GM18909 (cell line): ENCODE measurements around the gene MAML2.
A peak's percentile ranks its signal among the peaks of the same experiment; 100 is the strongest.

ENCODE experiments used
- ATAC-seq: cut with Tn5 transposase; IDR thresholded peaks from one replicate; pipeline ENCODE4 v1.9.1; 2021; ENCODE audit warnings: mild to moderate bottlenecking; ENCODE audit not compliant: unreplicated experiment, poor library complexity

The MAML2 gene

GRCh38 chr11:96256215-96257011 lies 86.6 kb downstream of the MAML2 start:
- no peak for ATAC-seq

- no peak for ATAC-seq
Measured at GRCh38 chr11:96254854-96255253, 88.1 kb downstream of the MAML2 start.

DNA sequence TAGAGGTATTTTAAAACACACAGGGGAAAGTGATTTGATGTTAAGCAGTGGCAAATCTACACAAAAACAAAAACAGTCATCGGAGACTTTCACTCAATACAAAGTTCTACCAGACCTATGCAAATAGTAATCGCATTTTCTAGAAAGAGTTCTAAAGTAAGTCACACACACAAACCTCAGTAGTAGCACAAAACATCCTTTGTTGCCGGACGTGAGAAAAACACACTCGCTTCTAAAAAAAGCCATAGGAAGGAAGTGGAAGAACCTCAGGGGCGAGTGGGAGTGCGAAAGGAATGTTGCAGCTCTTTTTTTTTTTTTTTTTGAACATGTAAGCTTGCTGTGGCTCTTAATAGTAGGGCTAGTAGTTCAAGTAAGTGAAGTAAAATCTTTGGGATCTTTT lies 88.9 kb downstream of the MAML2 start:
- ATAC-seq = peak; percentile 40

GRCh38 chr11:96246718-96247552 lies 96.1 kb downstream of the MAML2 start:
- no peak for ATAC-seq

- ATAC-seq = peak; percentile 94
Measured at GRCh38 chr11:96242971-96243647, 99.9 kb downstream of the MAML2 start.

DNA sequence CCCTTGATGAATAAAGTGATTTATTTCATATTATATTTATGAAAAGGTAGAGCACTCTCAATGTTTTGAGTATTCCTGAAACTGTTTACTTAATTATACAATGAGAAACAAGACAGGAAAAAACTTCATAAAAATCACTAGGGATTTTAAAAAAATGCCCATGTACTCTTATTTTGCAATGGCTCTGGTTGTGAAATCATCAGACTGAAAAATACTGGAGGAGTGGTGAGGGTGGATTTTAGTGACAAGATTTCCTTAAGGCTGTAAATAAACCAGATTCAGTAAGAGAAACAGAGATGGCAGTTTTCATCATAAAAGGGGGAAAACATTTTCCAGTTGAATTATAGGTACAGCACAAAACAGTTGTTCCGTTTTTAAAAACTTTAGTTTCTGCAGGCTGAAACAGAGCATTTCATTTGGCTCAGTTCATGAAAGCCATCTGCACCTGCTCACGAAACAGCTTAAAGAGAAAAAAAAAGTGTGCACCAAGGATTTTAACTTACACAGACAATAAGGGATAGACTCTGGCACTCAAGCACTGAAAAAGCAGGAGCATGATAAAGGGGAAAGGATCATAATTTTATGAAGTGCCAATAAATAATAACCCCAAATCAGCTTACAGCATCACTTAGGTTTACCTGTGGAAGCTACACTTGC lies 100.7 kb downstream of the MAML2 start:
- no peak for ATAC-seq

GRCh38 chr11:96241331-96241841 lies 101.6 kb downstream of the MAML2 start:
- no peak for ATAC-seq

- no peak for ATAC-seq
Measured at GRCh38 chr11:96238563-96239135, 104.3 kb downstream of the MAML2 start.

DNA sequence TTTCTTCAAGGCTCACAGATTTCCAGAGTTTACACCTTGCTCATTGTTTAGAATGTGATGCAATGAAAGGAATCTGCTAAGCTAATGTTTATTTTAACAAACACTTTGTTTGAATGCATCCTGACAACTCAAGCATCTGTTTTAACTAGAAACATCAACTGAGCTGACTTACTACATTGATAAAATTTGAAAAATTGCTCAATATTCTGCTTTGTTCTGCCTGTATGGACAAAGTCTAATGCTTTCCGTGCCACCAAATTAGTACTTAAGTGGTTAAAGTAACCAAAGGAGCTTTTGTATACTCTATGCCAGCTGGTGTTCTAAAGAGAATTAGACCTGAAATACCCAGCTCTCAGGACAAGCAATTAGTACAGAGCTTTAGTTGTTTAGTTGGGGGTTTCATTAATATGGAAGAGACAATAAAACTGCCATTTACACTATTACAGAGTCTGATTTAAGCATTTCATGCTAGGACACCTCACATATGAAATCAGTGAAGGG lies 105.2 kb downstream of the MAML2 start:
- ATAC-seq = no peak

DNA sequence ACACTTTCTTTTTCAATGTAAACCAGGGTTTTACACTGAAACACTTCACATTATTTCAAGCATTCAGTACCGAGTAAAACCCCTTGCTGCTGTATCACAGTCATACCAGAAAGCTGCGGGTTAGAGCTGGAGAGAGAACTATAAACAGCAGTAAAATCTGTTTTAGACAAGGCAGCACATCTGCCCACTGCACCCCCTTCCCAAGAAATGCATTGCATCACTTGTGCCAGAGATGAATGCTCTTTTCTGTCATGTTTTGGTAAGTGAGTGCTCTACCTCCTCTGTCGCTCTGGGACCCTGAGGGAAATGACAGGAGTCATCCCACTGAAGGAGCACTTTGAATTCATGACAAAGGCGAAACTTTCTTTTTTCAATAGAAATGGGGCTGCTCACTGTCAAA lies 107.2 kb downstream of the MAML2 start:
- ATAC-seq = peak; percentile 89

- ATAC-seq = no peak
Measured at GRCh38 chr11:96234866-96235441, 108.0 kb downstream of the MAML2 start.

- ATAC-seq = no peak
Measured at GRCh38 chr11:96232132-96232531, 110.9 kb downstream of the MAML2 start.

GRCh38 chr11:96230686-96231085 lies 112.3 kb downstream of the MAML2 start:
- no peak for ATAC-seq

DNA sequence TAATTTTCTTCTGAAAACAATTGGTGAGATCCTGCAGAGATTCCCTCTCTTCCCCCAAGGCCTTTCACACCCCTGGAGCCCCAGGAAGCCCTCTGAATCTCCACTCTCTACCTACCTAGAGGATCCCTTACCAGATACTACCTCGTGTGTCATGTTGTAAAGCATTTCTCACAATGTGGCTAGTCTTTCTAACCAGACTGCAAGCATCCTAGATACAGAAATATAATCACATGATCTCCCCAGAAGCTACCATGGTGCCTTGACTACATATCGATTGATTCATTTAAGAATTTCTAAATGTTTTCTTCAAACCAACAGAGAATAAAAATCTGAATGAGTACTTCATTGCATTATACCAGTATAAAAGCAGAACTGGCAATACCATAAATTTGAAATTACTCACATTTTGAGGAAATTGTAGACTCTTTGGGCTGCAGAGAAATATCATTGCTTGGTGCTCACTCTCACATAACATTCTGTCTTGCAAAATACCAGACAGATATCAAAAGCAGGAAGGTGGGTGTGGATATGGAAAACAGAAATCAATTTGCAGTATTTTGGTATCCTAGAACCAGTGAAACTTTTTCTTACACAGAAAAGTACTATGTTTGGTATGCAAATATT lies 113.5 kb downstream of the MAML2 start:
- ATAC-seq = no peak

- ATAC-seq = no peak
Measured at GRCh38 chr11:96228910-96229309, 114.1 kb downstream of the MAML2 start.

DNA sequence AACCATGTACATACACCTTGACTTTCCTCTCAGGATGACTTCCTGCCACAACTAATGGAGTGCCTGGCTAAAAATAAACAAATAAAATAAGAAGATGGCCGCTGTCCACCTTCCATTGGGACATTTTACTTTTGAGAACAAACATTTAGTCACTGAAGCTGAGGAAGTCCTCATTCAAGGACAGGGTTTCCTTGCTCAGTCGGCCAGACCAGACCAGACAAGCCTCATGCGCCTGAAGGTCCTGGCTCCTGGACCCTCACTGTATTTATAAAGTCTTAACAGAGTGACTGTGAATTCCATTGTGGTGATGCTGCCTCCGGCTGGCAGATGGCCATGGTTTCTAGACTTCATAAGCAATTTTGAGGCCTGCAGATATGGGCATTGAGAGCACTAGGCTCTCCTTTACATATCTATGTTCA lies 114.5 kb downstream of the MAML2 start:
- no peak for ATAC-seq

- ATAC-seq = no peak
Measured at GRCh38 chr11:96227244-96227643, 115.8 kb downstream of the MAML2 start.

DNA sequence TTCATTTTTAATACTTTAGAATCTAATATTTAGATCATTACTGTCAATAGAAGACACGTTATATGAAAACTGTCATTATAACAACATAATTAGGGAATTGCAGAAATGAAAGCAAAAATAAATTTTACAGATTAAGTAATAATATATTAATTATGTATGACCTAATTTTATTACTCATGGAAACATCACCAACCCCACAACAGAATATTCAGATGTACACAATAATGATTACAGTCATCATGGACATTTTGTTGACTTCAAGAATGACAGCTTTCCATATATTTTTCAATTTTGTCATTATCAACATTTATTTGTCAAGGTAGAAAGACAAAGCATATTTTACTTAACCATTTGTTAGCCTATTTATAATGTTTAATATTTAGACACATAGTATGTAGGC lies 119.9 kb downstream of the MAML2 start:
- ATAC-seq = no peak

DNA sequence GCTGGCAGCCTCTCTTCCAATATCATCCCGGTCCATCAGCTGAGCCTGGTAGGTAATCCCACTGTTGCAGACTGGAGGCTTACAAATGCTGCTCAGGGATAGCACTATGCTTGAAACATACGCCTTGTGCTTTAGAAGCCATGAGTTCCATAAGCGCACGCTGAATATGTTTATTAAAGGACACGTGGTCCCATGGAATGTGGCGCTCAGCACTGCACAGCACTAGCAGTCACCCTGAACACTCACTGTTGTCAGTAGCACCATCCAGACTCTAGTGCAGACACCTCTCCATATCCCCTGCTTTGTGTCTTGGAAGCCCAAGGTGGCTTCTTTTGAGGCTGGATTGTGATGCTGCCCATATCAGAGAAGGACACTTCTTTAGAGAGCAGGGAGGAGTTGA lies 120.9 kb downstream of the MAML2 start:
- ATAC-seq = no peak
